Mucosa of descending colon (tissue), 3 donors: ENCODE results near the gene FSTL4. TPM values are rescaled to one million over a fixed set of nuclear protein-coding genes. Genes with fewer than 3 reads are reported as not detected.

Experiments
- ATAC-seq: fragments of 200-7000 bp; cut with Tn5 transposase; one replicate; pipeline ENCODE4 v1.9.1; 2020; ENCODE audit warnings: mild to moderate bottlenecking, moderate library complexity
- DNase-seq, 3 donors: peaks; one replicate each; pipeline ENCODE4 v3.0.0-alpha.2; 2020
- H3K36me3 ChIP-seq: fragments of 200-600 bp; one replicate; pipeline ENCODE4 v1.8.0; 2021; ENCODE audit warnings: low read depth, mild to moderate bottlenecking
- H3K4me1 ChIP-seq: fragments of 200-600 bp; one replicate; pipeline ENCODE4 v1.8.0; 2021; ENCODE audit warnings: low read depth, mild to moderate bottlenecking
- H3K4me3 ChIP-seq: fragments of 200-600 bp; one replicate; pipeline ENCODE4 v1.8.0; 2021; ENCODE audit warnings: mild to moderate bottlenecking
- H3K9me3 ChIP-seq: fragments of 200-600 bp; one replicate; pipeline ENCODE4 v1.8.0; 2021; ENCODE audit warnings: mild to moderate bottlenecking
- intact Hi-C, 2 donors: fragments of 100-400 bp; cut with DNase I in 1 of 2; cut with micrococcal nuclease in 1 of 2; formaldehyde crosslinking; loops; one replicate each; pipeline versions ENCODE4 v1.11.0 to v1.11.1; 2022; cut with DNase I, micrococcal nuclease
- total RNA-seq, 3 donors: library from RNA; stranded (reverse); fragmentation: NEBNext Ultra II Directional in 2 of 3; extraction: Animal tissue kit (Norgen Biotek cat#: 25700) in 2 of 3; gene quantifications; one replicate each; pipeline versions ENCODE4 v1.2.1 to v1.2.4, GENCODE V29; 2021 to 2023
- TF ChIP-seq, protein P1 (sequence below): fragments of 200-600 bp; IDR thresholded peaks from one replicate; pipeline ENCODE4 v1.8.0; 2022; ENCODE audit warnings: antibody characterized with exemption, mild to moderate bottlenecking
- donor health status: DM: no; HTN: no; CAD: no; lungs with moderate emphysema.
- donor health status: DM: no; HTN: no; CAD: no.
- donor health status: DM: no; HTN: yes; CAD: no.

The FSTL4 gene
- total RNA-seq, 3 donors from 2014 or later: 0.29 to 0.77 (median 0.57) TPM

DNA sequence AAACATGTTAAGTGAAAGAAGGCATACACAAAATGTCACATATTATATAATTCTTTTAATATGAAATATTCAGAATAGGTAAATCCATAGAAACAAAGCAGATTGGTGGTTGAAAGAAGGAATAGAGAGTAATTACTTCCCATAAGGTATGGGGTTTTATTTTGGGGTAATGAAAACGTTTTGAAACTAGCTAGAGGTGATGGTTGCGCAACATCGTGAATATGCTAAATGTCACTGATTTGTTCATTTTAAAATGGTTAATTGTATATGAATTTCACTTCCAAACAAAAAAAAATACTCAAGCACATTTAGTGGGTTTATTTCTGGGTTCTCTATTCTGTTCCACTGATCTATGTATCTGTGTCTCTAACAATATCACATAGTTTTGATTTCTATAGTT lies 12.0 kb upstream of the FSTL4 start:
- Histone ChIP-seq H3K9me3 (no peaks in the 10 kb centered on the region), H3K36me3 (no peaks in the 10 kb centered on the region), H3K4me3 (no peak overlapping the region), H3K4me1 (no peaks in the 10 kb centered on the region)
- ATAC-seq: no peak
- TF ChIP-seq, protein P1, sequence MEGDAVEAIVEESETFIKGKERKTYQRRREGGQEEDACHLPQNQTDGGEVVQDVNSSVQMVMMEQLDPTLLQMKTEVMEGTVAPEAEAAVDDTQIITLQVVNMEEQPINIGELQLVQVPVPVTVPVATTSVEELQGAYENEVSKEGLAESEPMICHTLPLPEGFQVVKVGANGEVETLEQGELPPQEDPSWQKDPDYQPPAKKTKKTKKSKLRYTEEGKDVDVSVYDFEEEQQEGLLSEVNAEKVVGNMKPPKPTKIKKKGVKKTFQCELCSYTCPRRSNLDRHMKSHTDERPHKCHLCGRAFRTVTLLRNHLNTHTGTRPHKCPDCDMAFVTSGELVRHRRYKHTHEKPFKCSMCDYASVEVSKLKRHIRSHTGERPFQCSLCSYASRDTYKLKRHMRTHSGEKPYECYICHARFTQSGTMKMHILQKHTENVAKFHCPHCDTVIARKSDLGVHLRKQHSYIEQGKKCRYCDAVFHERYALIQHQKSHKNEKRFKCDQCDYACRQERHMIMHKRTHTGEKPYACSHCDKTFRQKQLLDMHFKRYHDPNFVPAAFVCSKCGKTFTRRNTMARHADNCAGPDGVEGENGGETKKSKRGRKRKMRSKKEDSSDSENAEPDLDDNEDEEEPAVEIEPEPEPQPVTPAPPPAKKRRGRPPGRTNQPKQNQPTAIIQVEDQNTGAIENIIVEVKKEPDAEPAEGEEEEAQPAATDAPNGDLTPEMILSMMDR: no peak
- intact Hi-C loops: no loop called here
- DNase-seq: no peak

DNA sequence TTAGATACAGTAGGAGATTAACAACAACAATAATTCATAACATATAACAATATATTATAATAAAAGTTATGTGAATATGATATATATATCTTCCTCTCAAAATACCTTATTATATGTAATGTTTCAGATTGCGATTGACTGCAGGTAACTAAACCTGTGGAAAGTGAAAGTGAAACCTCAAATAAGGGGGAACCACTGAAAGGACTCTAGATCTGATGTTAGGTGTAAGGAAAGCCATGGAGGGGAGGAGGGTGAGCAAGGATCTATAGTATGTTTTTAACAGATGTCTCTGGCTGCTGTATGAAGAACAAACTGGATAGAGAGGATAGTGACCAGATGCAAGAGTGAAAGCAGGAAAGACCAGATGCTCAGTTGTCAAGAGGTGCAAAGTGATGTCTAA lies 5.8 kb upstream of the FSTL4 start:
- intact Hi-C loops: no loop called here
- Histone ChIP-seq H3K4me3 (no peak overlapping the region), H3K9me3 (no peaks in the 10 kb centered on the region), H3K36me3 (no peaks in the 10 kb centered on the region), H3K4me1 (no peaks in the 10 kb centered on the region)
- DNase-seq: no peak
- TF ChIP-seq, protein P1: no peak
- no peak for ATAC-seq

DNA sequence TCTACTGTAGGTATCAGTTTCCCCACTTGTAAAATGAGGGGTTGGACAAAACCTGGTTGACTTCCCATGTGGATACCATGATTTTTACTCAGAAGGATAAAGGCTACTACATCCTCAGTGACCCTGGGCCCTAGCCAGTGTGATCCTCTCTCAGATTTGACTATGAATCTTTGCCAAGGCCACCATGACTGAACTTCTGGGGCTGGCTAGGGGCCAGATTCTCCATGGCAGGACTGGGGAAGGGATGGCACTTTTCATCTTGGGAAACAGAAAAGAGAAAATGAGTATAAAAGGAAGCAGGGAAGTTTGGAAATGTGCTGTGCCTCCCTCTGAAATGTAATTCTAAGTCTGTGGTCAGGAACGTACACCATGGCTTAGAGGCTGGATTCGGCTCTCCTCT lies 1.4 kb upstream of the FSTL4 start:
- no peak for DNase-seq
- Histone ChIP-seq H3K4me1 (peaks cover 14% of the 10 kb centered on the region), H3K4me3 (no peak overlapping the region), H3K9me3 (no peaks in the 10 kb centered on the region), H3K36me3 (no peaks in the 10 kb centered on the region)
- ATAC-seq: no peak
- intact Hi-C loops: no loop called here
- TF ChIP-seq, protein P1: no peak

DNA sequence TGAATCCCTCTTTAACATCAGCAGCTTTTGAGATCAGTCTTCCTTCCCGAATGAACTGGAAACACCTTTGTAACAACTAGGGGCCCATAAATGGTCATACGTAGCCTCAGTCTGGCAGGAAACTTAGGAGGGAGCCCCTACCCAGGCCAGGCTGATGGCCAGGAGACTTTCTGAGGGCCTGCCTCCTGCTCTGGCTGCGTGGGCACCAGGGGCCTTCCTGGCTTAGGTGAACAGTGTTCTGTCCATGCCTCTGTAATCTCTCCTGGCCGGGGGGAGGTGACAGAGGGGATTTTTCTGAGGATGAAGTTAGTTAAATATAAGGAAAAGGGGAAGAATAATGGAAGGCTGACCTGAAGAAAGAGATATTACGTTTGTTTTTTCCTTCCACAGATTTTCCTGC lies 843 bp upstream of the FSTL4 start:
- no peaks in the 10 kb centered on the region for H3K36me3 ChIP-seq
- TF ChIP-seq, protein P1: no peak
- ATAC-seq (no peak), DNase-seq (no peak)
- H3K4me1 ChIP-seq: peaks cover 14% of the 10 kb centered on the region
- H3K4me3 ChIP-seq: no peak overlapping the region
- no peaks in the 10 kb centered on the region for H3K9me3 ChIP-seq
- intact Hi-C loops: no loop called here

DNA sequence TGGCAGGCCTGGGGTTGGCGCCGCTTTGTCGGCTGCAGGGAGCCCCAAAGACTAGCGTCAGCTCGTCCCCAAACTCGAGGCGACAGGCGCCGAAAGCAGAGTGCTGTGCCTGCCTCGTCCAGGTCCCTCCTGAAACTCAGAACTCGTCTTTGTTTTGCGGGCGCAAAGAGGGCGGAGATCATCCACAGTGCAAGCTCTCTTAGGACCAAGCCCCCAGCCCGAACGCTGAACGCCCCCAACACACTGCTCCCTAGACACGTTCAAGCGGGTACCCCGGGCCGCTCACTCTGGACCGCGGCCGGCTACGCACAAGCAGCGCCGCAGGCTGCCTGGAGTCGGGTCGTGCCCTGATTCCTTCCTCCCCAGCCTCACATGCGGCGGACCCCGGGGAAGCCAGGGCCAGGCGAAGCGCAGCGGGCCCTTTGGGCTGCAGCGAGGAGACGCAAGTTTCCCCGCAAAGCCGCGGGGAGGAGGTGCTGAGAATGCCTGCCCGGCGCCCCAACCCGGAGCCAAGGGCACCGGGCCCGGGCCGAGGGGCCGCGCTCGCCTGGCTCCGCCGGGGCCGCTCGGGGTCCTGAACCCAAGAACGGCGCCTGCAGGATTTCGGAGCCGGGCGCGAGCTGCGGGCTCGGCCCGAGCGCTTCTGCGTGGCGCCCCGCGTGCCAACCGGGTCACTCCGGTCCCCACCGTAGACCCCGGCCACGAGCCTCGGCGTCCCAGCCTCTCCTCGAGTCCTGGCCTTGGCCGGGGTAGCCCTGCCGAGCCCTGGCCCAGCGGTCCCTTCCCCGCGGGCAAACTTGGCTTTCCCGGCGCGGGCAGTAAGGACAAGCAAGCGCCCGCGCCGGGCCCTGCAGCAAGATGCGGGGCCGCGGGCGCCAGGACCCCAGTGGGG lies 738 bp downstream of the FSTL4 start:
- peaks cover 14% of the 10 kb centered on the region for H3K4me1 ChIP-seq
- no peaks in the 10 kb centered on the region for H3K36me3 ChIP-seq
- ATAC-seq (peak; percentile 11), DNase-seq (no peak)
- TF ChIP-seq, protein P1: no peak
- no peak overlapping the region for H3K4me3 ChIP-seq
- intact Hi-C loops: no loop called here
- no peaks in the 10 kb centered on the region for H3K9me3 ChIP-seq
